Stimulated activated CD4-positive, alpha-beta T cell treated with anti-CD3 and anti-CD28 coated beads, Interleukin-15, amount 100 ng/mL, for 48 hours (primary cell): ENCODE results near the gene CORO6.

ENCODE experiments used
- DNase-seq, 2 donors: peaks; one replicate each; pipeline ENCODE4 v3.0.0-alpha.2; 2020; ENCODE audit warnings: low read depth in 2 of 2

The CORO6 gene

GRCh38 chr17:29613352-29613837, 9.3 kb downstream of the CORO6 start:
- peak; percentile 91 to 96 for DNase-seq

- no peak for DNase-seq
Measured at GRCh38 chr17:29612404-29613280, 10.1 kb downstream of the CORO6 start.

- DNase-seq = no peak
Measured at GRCh38 chr17:29612094-29612403, 10.7 kb downstream of the CORO6 start.

GRCh38 chr17:29611351-29612093, 11.2 kb downstream of the CORO6 start:
- no peak for DNase-seq

GRCh38 chr17:29610395-29610794, 12.3 kb downstream of the CORO6 start:
- DNase-seq = no peak

- no peak for DNase-seq
Measured at GRCh38 chr17:29608986-29609385, 13.7 kb downstream of the CORO6 start.

- no peak for DNase-seq
Measured at GRCh38 chr17:29607557-29608195, 15.0 kb downstream of the CORO6 start.

- DNase-seq = no peak
Measured at GRCh38 chr17:29603109-29603674, 19.5 kb downstream of the CORO6 start.

- DNase-seq = no peak
Measured at GRCh38 chr17:29597361-29598172, 25.1 kb downstream of the CORO6 start.

GRCh38 chr17:29596811-29597210, 25.9 kb downstream of the CORO6 start:
- no peak for DNase-seq

GRCh38 chr17:29595943-29596774, 26.6 kb downstream of the CORO6 start:
- DNase-seq = no peak

- no peak for DNase-seq
Measured at GRCh38 chr17:29595107-29595942, 27.4 kb downstream of the CORO6 start.

GRCh38 chr17:29594519-29595090, 28.1 kb downstream of the CORO6 start:
- no peak for DNase-seq

GRCh38 chr17:29593591-29594518, 28.9 kb downstream of the CORO6 start:
- DNase-seq = peak in 1 of 2 donors; percentile 27

- DNase-seq = peak in 1 of 2 donors; percentile 35
Measured at GRCh38 chr17:29592850-29593551, 29.7 kb downstream of the CORO6 start, which contains the start of gene ANKRD13B. Gene ANKRD13B, plus strand, starts transcription at chr17:29593132. Its CDS starts 490 bp downstream, at chr17:29593622.

- peak; percentile 66 to 80 for DNase-seq
Measured at GRCh38 chr17:29591737-29592608, 30.7 kb downstream of the CORO6 start.
